ENCODE measurements around the gene DNER. TPM values are rescaled to one million over a fixed set of nuclear protein-coding genes. Genes with fewer than 3 reads are reported as not detected.

Gene DNER
- total and polyA plus RNA-seq, 2 experiments from 2014 or later, result 4.7 to 8.8 TPM

DNA sequence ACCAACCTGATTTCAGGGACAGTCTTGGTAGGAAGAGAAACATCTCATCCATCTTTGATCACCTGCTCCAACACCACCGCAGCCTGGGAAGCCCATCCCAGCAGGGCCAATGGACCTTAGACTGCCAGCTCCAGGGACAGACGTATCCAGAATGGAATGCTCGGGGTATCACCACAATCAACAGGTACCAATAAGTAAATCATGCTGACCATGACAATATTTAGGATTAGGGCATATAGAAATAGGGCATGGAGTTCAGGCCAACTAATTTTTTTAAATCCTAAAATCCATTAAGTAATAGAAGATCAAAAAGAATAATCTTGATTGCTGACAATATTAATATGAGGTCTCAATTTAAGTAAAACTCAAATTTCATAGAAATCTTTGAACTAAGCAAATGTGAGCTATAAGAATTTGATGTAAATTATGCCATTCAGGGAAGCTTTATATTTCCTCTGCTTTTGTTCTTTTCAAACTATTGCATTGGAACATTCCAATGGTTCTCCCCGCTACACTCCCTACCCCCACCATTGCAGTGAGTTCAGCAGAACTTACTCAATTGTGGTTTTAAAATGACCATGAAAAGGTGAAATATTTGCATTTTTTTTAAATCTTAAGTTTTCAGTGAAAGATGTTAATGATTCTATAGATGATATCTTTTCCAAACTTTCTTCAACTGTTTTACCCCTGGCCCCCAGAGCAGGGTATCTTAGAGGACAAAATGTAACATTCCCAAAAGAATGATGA is 138.6 kb downstream of the DNER start (continued):
- TF ChIP-seq, protein P1, sequence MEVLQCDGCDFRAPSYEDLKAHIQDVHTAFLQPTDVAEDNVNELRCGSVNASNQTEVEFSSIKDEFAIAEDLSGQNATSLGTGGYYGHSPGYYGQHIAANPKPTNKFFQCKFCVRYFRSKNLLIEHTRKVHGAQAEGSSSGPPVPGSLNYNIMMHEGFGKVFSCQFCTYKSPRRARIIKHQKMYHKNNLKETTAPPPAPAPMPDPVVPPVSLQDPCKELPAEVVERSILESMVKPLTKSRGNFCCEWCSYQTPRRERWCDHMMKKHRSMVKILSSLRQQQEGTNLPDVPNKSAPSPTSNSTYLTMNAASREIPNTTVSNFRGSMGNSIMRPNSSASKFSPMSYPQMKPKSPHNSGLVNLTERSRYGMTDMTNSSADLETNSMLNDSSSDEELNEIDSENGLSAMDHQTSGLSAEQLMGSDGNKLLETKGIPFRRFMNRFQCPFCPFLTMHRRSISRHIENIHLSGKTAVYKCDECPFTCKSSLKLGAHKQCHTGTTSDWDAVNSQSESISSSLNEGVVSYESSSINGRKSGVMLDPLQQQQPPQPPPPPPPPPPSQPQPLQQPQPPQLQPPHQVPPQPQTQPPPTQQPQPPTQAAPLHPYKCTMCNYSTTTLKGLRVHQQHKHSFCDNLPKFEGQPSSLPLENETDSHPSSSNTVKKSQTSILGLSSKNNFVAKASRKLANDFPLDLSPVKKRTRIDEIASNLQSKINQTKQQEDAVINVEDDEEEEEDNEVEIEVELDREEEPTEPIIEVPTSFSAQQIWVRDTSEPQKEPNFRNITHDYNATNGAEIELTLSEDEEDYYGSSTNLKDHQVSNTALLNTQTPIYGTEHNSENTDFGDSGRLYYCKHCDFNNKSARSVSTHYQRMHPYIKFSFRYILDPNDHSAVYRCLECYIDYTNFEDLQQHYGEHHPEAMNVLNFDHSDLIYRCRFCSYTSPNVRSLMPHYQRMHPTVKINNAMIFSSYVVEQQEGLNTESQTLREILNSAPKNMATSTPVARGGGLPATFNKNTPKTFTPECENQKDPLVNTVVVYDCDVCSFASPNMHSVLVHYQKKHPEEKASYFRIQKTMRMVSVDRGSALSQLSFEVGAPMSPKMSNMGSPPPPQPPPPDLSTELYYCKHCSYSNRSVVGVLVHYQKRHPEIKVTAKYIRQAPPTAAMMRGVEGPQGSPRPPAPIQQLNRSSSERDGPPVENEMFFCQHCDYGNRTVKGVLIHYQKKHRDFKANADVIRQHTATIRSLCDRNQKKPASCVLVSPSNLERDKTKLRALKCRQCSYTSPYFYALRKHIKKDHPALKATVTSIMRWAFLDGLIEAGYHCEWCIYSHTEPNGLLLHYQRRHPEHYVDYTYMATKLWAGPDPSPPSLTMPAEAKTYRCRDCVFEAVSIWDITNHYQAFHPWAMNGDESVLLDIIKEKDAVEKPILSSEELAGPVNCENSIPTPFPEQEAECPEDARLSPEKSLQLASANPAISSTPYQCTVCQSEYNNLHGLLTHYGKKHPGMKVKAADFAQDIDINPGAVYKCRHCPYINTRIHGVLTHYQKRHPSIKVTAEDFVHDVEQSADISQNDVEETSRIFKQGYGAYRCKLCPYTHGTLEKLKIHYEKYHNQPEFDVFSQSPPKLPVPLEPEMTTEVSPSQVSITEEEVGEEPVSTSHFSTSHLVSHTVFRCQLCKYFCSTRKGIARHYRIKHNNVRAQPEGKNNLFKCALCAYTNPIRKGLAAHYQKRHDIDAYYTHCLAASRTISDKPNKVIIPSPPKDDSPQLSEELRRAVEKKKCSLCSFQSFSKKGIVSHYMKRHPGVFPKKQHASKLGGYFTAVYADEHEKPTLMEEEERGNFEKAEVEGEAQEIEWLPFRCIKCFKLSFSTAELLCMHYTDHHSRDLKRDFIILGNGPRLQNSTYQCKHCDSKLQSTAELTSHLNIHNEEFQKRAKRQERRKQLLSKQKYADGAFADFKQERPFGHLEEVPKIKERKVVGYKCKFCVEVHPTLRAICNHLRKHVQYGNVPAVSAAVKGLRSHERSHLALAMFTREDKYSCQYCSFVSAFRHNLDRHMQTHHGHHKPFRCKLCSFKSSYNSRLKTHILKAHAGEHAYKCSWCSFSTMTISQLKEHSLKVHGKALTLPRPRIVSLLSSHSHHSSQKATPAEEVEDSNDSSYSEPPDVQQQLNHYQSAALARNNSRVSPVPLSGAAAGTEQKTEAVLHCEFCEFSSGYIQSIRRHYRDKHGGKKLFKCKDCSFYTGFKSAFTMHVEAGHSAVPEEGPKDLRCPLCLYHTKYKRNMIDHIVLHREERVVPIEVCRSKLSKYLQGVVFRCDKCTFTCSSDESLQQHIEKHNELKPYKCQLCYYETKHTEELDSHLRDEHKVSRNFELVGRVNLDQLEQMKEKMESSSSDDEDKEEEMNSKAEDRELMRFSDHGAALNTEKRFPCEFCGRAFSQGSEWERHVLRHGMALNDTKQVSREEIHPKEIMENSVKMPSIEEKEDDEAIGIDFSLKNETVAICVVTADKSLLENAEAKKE (CRISPR knock-in tag; IDR thresholded peaks at IDR 0.05), result no peak
- no peak for TF ChIP-seq NANOG (IDR thresholded peaks at IDR 0.05; ENCODE audit: borderline replicate concordance)
- no peak for TF ChIP-seq ZNF331 (CRISPR knock-in tag; IDR thresholded peaks at IDR 0.05; ENCODE audit: low read depth)
- TF ChIP-seq JUNB (IDR thresholded peaks at IDR 0.05; ENCODE audit: unreplicated experiment), result no peak
- TF ChIP-seq CREB1 (CRISPR knock-in tag; IDR thresholded peaks at IDR 0.05; ENCODE audit: low read depth), result no peak
- TF ChIP-seq, protein P2, sequence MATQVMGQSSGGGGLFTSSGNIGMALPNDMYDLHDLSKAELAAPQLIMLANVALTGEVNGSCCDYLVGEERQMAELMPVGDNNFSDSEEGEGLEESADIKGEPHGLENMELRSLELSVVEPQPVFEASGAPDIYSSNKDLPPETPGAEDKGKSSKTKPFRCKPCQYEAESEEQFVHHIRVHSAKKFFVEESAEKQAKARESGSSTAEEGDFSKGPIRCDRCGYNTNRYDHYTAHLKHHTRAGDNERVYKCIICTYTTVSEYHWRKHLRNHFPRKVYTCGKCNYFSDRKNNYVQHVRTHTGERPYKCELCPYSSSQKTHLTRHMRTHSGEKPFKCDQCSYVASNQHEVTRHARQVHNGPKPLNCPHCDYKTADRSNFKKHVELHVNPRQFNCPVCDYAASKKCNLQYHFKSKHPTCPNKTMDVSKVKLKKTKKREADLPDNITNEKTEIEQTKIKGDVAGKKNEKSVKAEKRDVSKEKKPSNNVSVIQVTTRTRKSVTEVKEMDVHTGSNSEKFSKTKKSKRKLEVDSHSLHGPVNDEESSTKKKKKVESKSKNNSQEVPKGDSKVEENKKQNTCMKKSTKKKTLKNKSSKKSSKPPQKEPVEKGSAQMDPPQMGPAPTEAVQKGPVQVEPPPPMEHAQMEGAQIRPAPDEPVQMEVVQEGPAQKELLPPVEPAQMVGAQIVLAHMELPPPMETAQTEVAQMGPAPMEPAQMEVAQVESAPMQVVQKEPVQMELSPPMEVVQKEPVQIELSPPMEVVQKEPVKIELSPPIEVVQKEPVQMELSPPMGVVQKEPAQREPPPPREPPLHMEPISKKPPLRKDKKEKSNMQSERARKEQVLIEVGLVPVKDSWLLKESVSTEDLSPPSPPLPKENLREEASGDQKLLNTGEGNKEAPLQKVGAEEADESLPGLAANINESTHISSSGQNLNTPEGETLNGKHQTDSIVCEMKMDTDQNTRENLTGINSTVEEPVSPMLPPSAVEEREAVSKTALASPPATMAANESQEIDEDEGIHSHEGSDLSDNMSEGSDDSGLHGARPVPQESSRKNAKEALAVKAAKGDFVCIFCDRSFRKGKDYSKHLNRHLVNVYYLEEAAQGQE (IDR thresholded peaks at IDR 0.05; ENCODE audit: unreplicated experiment), result no peak
- TF ChIP-seq, protein P3, sequence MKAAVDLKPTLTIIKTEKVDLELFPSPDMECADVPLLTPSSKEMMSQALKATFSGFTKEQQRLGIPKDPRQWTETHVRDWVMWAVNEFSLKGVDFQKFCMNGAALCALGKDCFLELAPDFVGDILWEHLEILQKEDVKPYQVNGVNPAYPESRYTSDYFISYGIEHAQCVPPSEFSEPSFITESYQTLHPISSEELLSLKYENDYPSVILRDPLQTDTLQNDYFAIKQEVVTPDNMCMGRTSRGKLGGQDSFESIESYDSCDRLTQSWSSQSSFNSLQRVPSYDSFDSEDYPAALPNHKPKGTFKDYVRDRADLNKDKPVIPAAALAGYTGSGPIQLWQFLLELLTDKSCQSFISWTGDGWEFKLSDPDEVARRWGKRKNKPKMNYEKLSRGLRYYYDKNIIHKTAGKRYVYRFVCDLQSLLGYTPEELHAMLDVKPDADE (IDR thresholded peaks at IDR 0.05), result no peak
- TF ChIP-seq ZNF114 (CRISPR knock-in tag; IDR thresholded peaks at IDR 0.05), result no peak
- no peak for TF ChIP-seq EZH2phosphoT487 (IDR thresholded peaks at IDR 0.05; ENCODE audit: unreplicated experiment)
- TF ChIP-seq, protein P4, sequence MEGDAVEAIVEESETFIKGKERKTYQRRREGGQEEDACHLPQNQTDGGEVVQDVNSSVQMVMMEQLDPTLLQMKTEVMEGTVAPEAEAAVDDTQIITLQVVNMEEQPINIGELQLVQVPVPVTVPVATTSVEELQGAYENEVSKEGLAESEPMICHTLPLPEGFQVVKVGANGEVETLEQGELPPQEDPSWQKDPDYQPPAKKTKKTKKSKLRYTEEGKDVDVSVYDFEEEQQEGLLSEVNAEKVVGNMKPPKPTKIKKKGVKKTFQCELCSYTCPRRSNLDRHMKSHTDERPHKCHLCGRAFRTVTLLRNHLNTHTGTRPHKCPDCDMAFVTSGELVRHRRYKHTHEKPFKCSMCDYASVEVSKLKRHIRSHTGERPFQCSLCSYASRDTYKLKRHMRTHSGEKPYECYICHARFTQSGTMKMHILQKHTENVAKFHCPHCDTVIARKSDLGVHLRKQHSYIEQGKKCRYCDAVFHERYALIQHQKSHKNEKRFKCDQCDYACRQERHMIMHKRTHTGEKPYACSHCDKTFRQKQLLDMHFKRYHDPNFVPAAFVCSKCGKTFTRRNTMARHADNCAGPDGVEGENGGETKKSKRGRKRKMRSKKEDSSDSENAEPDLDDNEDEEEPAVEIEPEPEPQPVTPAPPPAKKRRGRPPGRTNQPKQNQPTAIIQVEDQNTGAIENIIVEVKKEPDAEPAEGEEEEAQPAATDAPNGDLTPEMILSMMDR (conservative IDR thresholded peaks at IDR 0.05; ENCODE audit: low read depth in 2 of 2), result no peak

Measured in GM23338 (cell line).